Body of pancreas (tissue), 4 donors: ENCODE data around the gene PRRC2B. TPM values are rescaled to one million over a fixed set of nuclear protein-coding genes. Genes with fewer than 3 reads are reported as not detected.

ENCODE experiments used
- ATAC-seq: fragments of 150-250 bp; one replicate; pipeline ENCODE4 v1.9.1; 2016
- DNase-seq, 4 donors: peaks; one replicate each; pipeline ENCODE4 v3.0.0-alpha.2; 2019
- H3K27ac ChIP-seq, 4 donors: fragments of 200-600 bp; sonication (generic); 1 replicate in 3 of 4; 2 replicates in 1 of 4; pipeline versions ENCODE4 v1.5.1 to v1.6.1; 2016 to 2019; ENCODE audit warnings: mild to moderate bottlenecking in 1 of 4, mixed read lengths in 1 of 4, moderate library complexity in 1 of 4
- H3K27me3 ChIP-seq, 2 donors: fragments of 200-600 bp; sonication (generic); one replicate each; pipeline ENCODE4 v1.6.0; 2016; ENCODE audit warnings: mild to moderate bottlenecking in 1 of 2
- H3K36me3 ChIP-seq, 2 donors: fragments of 200-600 bp; sonication (generic); replicated peaks in 1 of 2; 2 replicates each; pipeline ENCODE4 v1.5.1; 2016; ENCODE audit warnings: low read depth in 2 of 2; ENCODE audit not compliant: insufficient read depth in 1 of 2
- H3K4me1 ChIP-seq: fragments of 200-600 bp; sonication (generic); one replicate; pipeline ENCODE4 v1.6.0; 2016
- H3K4me3 ChIP-seq, 2 donors: fragments of 200-600 bp; sonication (generic); 1 replicate in 1 of 2; 2 replicates in 1 of 2; pipeline ENCODE4 v1.5.1; 2016 to 2019
- H3K9me3 ChIP-seq, 3 donors: fragments of 200-600 bp; sonication (generic); 1 replicate in 2 of 3; 2 replicates in 1 of 3; pipeline ENCODE4 v1.5.1; 2016
- POLR2A ChIP-seq, 3 donors: fragments of 450-650 bp; IDR thresholded peaks; one replicate each; pipeline ENCODE4 v1.6.1; 2016; ENCODE audit warnings: antibody characterized with exemption in 3 of 3, mild to moderate bottlenecking in 2 of 3
- WGBS, 2 donors: methylation state at CpG; one replicate each; pipeline ENCODE4 v1.1.5; 2017; 5-methylcytosine and 5-hydroxymethylcytosine counted together
- intact Hi-C: fragments of 100-400 bp; cut with DNase I; formaldehyde crosslinking; loops from one replicate; pipeline ENCODE4 v1.15.1; 2023
- total RNA-seq, 2 donors: library from RNA; depleted of rRNA; stranded (reverse); fragments of >200 nt; gene quantifications; one replicate each; pipeline ENCODE4 v1.1.0, GENCODE V29; 2016
- TF ChIP-seq, protein P1 (sequence below), 7 experiments: fragments of 450-650 bp in 4 of 7; fragments of 200-600 bp in 3 of 7; sonication (generic) in 3 of 7; IDR thresholded peaks; one replicate each; pipeline ENCODE4 v1.5.1; 2016 to 2019; ENCODE audit warnings: antibody characterized with exemption in 7 of 7

PRRC2B gene
- total RNA-seq, 2 donors from 2014 or later: 78.3 to 177 TPM

DNA sequence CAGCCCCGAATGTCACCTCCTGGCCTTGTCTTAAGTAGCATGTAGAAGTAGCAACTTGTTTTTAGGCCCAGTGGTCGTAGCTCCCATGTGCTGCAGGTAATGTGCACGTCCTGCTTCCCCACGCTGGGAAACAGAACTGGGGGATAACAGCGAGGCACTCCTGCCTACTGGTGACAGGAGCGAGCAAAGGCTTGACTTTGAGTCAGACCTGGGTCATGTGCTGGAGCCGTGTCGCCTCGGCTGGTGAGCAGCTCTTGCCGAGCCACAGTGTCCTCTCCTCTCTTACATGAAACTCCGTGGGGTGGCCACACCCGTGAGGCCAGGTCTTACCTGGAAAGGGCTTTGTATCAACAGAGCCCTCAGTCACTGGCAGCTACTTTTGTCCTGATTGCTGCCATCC, 91.3 kb downstream of the PRRC2B start:
- no peaks in the 10 kb centered on the region for H3K9me3 ChIP-seq
- intact Hi-C loops: no loop called here
- ATAC-seq: no peak
- TF ChIP-seq, protein P1, sequence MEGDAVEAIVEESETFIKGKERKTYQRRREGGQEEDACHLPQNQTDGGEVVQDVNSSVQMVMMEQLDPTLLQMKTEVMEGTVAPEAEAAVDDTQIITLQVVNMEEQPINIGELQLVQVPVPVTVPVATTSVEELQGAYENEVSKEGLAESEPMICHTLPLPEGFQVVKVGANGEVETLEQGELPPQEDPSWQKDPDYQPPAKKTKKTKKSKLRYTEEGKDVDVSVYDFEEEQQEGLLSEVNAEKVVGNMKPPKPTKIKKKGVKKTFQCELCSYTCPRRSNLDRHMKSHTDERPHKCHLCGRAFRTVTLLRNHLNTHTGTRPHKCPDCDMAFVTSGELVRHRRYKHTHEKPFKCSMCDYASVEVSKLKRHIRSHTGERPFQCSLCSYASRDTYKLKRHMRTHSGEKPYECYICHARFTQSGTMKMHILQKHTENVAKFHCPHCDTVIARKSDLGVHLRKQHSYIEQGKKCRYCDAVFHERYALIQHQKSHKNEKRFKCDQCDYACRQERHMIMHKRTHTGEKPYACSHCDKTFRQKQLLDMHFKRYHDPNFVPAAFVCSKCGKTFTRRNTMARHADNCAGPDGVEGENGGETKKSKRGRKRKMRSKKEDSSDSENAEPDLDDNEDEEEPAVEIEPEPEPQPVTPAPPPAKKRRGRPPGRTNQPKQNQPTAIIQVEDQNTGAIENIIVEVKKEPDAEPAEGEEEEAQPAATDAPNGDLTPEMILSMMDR (IDR thresholded peaks at IDR 0.05): no peak
- TF ChIP-seq POLR2A (IDR thresholded peaks at IDR 0.05): no peak
- 89 to 90% methylated on average over 5 to 12 of the region's 12 CpGs for WGBS, 2 donors
- peaks cover 27 to 68% of the 10 kb centered on the region in 2 donors for H3K36me3 ChIP-seq
- no peaks in the 10 kb centered on the region for H3K4me1 ChIP-seq
- DNase-seq: no peak
- H3K4me3 ChIP-seq: no peak overlapping the region
- H3K27me3 ChIP-seq: no peaks in the 10 kb centered on the region
- no peak overlapping the region for H3K27ac ChIP-seq

DNA sequence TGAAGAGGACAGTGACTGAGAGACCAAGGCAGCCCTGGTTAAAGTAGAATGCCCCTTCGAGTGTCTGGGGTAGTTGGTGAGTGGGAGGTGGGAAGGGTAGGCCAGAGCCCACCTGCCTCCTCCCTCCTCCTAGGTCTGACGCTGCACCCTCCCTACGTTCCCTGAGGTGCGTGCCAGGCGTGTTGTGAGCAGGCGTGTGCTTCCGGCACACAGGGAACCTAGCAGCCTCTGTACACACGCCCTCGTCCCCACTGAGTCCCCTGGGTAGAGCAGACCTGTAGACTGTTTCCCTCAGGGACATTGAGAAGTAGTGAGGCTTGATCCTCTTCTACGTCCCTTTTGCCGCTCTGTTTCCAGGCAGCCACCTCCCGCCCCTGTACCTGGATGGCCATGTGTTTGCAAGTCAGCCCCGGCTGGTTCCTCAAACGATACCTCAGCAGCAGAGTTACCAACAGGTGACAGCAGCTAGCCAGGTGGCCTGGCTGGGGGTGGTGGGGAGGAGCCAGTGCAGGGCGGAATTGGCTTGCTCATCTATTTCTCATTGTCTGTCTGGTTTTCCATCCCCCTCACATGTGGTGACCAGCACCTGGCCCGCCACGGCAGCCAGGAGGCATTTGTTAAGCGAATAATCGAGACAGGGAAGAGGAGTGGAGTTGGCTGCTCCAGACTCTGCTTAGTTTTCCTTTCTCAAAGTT, 92.0 kb downstream of the PRRC2B start:
- no peaks in the 10 kb centered on the region for H3K9me3 ChIP-seq
- TF ChIP-seq POLR2A (IDR thresholded peaks at IDR 0.05): no peak
- TF ChIP-seq, protein P1 (IDR thresholded peaks at IDR 0.05): no peak
- intact Hi-C loops: no loop called here
- DNase-seq: peak in 3 of 4 donors; percentile 35 to 43 (median 39)
- H3K27me3 ChIP-seq: no peaks in the 10 kb centered on the region
- H3K4me1 ChIP-seq: no peaks in the 10 kb centered on the region
- H3K36me3 ChIP-seq: peaks cover 27 to 74% of the 10 kb centered on the region in 2 donors
- ATAC-seq: no peak
- 84 to 85% methylated on average over 16 to 19 of the region's 19 CpGs for WGBS, 2 donors
- no peak overlapping the region for H3K4me3 ChIP-seq
- H3K27ac ChIP-seq: no peak overlapping the region

DNA sequence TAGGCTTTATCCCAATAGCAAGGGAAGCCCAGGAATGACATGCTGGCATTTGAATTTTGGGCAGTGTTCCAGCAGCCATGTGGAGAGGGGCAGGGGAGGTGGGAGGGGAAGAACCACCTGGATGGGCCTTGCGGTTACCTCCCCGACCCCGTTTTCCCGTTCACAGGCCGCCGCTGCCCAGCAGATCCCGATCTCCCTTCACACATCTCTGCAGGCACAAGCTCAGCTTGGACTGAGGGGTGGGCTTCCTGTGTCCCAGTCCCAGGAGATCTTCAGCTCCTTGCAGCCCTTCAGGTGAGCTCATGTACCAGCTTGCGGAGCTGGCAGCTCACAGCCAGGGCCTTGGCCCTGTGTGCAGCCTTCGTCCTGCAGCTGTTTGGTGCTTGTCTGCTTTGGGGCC, 93.1 kb downstream of the PRRC2B start:
- Histone ChIP-seq H3K36me3 (peaks cover 30 to 77% of the 10 kb centered on the region in 2 donors), H3K9me3 (no peaks in the 10 kb centered on the region), H3K4me3 (no peak overlapping the region), H3K27ac (no peak overlapping the region), H3K4me1 (no peaks in the 10 kb centered on the region), H3K27me3 (no peaks in the 10 kb centered on the region)
- DNase-seq (no peak), ATAC-seq (no peak)
- WGBS, 2 donors: 87 to 92% methylated on average over 8 to 9 of the region's 9 CpGs
- intact Hi-C loops: no loop called here
- TF ChIP-seq POLR2A (IDR thresholded peaks at IDR 0.05): no peak
- TF ChIP-seq, protein P1 (IDR thresholded peaks at IDR 0.05): no peak

DNA sequence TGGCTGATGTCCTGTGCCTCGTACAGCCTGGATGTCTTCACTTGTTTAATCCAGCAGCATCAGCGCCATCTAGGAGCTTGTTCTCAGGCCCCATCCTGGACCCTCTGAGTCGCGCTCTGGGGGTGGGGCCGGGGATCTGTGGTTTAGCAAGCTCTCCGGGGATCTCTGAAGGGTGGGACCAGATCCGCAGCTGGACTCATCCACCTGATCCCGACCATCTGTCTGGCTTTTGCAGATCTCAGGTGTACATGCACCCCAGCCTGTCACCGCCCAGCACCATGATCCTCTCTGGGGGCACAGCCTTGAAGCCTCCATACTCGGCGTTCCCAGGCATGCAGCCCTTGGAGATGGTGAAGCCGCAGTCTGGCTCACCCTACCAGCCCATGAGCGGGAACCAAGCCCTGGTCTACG, 93.7 kb downstream of the PRRC2B start:
- no peak for DNase-seq
- no peaks in the 10 kb centered on the region for H3K27me3 ChIP-seq
- 79 to 86% methylated on average over 10 to 11 of the region's 14 CpGs for WGBS, 2 donors
- H3K4me1 ChIP-seq: no peaks in the 10 kb centered on the region
- intact Hi-C loops: no loop called here
- peaks cover 32 to 78% of the 10 kb centered on the region in 2 donors for H3K36me3 ChIP-seq
- no peak for ATAC-seq
- H3K27ac ChIP-seq: no peak overlapping the region
- TF ChIP-seq POLR2A (IDR thresholded peaks at IDR 0.05): no peak
- TF ChIP-seq, protein P1 (IDR thresholded peaks at IDR 0.05): no peak
- H3K9me3 ChIP-seq: no peaks in the 10 kb centered on the region
- H3K4me3 ChIP-seq: no peak overlapping the region

DNA sequence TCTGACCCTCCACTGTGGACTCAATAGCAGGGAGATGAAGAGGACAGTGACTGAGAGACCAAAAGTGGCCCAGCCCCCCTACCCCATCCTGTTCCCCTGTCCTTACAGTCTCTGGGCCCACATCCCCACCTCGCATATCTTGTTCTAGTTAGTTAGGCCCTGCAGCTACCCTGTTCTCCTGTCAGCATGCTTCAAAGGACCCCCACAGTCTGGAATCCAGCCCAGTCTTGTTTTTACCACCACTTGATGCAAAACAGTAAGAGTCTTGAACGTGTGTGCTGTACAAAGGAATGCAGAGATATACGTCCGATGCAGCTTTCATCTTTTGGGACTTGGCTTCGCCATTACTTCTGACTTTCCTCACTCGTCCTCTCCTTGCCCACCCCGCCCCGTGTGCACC, 96.6 kb downstream of the PRRC2B start:
- H3K27me3 ChIP-seq: no peaks in the 10 kb centered on the region
- peaks cover 23 to 80% of the 10 kb centered on the region in 2 donors for H3K36me3 ChIP-seq
- 67% methylated on average over 8 of the region's 8 CpGs for WGBS, 2 donors
- no peaks in the 10 kb centered on the region for H3K4me1 ChIP-seq
- intact Hi-C loops: no loop called here
- DNase-seq (no peak), ATAC-seq (no peak)
- no peak overlapping the region for H3K27ac ChIP-seq
- TF ChIP-seq, protein P1 (IDR thresholded peaks at IDR 0.05): no peak
- TF ChIP-seq POLR2A (IDR thresholded peaks at IDR 0.05): no peak
- H3K4me3 ChIP-seq: no peak overlapping the region
- no peaks in the 10 kb centered on the region for H3K9me3 ChIP-seq
